Mucosa of rectum (tissue), 2 donors: ENCODE results near the gene PLXND1.

ENCODE experiments used
- H3K27ac ChIP-seq, 2 donors: one replicate each; pipeline ENCODE4 v1.7.0; 2013; ENCODE audit warnings: inconsistent platforms in 2 of 2, low read depth in 2 of 2, low read length in 2 of 2
- H3K27me3 ChIP-seq, 2 donors: one replicate each; pipeline ENCODE4 v1.7.0; 2013; ENCODE audit warnings: low read length in 2 of 2; ENCODE audit not compliant: control insufficient read depth in 2 of 2, insufficient read depth in 2 of 2
- H3K36me3 ChIP-seq, 2 donors: one replicate each; pipeline ENCODE4 v1.7.0; 2013; ENCODE audit warnings: low read length in 2 of 2; ENCODE audit not compliant: control insufficient read depth in 2 of 2, insufficient read depth in 2 of 2
- H3K4me1 ChIP-seq, 2 donors: one replicate each; pipeline ENCODE4 v1.7.0; 2013; ENCODE audit warnings: low read length in 2 of 2, mild to moderate bottlenecking in 1 of 2; ENCODE audit not compliant: control insufficient read depth in 2 of 2, insufficient read depth in 2 of 2
- H3K4me3 ChIP-seq, 2 donors: one replicate each; pipeline ENCODE4 v1.7.0; 2013; ENCODE audit warnings: low read length in 2 of 2
- H3K9ac ChIP-seq, 2 donors: one replicate each; pipeline ENCODE4 v1.7.0; 2013; ENCODE audit warnings: low read length in 2 of 2, low read depth in 1 of 2, mild to moderate bottlenecking in 1 of 2
- H3K9me3 ChIP-seq, 2 donors: one replicate each; pipeline ENCODE4 v1.7.0; 2013; ENCODE audit warnings: low read length in 2 of 2; ENCODE audit not compliant: control insufficient read depth in 2 of 2
- donor health status: healthy.
- donor health status: Normal muscosa, but diverticular disease.

PLXND1 gene

DNA sequence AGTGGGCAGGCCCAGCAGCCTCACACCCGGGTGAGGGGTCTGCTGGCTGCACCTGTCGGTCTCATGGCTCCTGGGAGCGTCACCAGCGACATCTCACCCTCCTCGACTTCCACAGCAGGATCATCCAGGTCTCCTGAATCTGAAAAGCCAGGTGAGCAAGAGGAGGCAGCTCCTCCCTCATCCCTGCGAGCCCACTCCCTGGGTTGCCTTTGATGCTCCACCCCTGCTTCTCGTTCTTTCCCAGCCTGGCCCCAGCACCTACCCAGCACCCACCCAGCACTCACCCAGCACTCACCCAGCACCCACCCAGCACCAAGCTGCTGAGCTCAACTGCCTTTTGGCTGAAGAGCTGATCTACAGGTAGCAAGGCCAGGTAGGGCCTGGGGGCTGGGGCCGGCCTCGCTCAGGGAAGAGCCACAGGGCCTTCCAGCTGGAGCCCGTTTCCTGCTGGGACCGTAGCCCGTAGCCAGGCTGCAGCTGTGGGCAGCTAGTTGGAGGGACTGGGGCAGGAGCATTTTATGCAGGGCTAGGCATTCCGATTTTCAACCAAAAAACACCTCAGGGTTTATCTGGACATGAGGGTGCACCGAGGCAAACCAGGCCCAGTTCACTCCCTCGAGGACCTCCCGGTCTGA is 63.2 kb downstream of the PLXND1 start, which contains the start of gene H1-8:
TSS of gene H1-8 (plus strand) at position 20 of the 635 bp plus-strand sequence. CDS start at position 64, 44 bp downstream.
- Histone ChIP-seq H3K9ac (no peak within 1 kb of the TSS), H3K4me3 (no peak within 1 kb of the TSS), H3K4me1 (no peaks in the 10 kb centered on the region), H3K36me3 (no peaks in the 10 kb centered on the region), H3K27ac (no peak within 1 kb of the TSS), H3K9me3 (no peaks in the 10 kb centered on the region), H3K27me3 (no peaks in the 10 kb centered on the region)

DNA sequence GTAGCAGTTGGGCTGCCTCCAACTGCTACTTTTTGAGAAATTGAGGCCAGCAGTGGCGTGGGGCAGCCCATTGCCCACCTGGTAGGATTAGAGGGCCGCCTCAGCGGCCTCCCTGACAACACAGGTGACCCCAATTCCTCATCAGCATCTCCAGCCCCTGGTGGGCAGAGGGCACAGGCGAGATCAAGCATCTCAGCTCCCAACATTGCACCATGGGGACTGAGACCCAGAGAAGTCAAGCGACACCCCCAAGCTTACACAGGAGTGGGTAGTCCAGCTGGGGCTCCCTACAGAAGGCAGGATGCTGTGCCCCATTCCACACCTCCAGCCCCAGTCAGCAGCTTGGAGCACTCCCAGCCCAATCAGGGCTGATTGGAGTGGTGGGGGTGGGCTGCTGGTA is 63.7 kb downstream of the PLXND1 start:
- Histone ChIP-seq H3K27me3 (no peaks in the 10 kb centered on the region), H3K4me1 (no peaks in the 10 kb centered on the region), H3K9me3 (no peaks in the 10 kb centered on the region), H3K4me3 (no peak overlapping the region), H3K36me3 (no peaks in the 10 kb centered on the region), H3K9ac (no peak overlapping the region), H3K27ac (no peak overlapping the region)

DNA sequence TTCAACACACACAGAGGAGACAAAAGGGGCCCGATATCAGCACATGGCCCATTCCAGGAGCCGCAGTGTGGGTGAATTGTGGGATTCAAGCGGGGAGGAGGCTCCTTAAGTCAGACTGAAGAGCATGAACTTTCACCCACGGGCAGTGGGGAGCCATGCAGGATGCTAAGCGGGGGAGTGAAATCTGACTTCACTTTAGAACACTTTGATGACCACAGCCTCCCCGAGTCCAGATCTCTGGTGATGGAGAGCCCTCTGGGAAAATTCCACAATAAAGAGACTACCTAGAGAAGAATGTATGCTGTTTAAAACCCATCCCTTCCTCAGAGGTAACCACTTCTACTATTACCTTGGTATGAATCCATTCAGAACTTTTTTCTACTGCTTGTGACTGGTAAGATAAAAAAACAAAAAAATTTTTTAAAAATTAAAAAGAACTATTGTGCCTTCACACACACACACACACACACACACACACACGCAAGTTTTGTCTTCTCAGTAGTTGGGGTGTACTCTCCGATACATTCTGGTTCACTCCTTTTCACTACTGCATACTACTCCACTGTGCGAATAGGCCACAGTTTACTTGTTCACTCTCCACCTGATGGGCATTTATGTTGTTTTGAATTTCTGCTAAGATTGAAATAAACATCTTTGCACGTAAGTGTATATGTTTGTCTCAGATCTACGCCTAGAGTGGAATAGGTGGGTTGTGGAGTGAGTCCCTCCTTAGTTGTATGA is 65.5 kb downstream of the PLXND1 start:
- Histone ChIP-seq H3K9ac (no peak overlapping the region), H3K9me3 (no peaks in the 10 kb centered on the region), H3K27ac (no peak overlapping the region), H3K4me3 (no peak overlapping the region), H3K36me3 (no peaks in the 10 kb centered on the region), H3K4me1 (no peaks in the 10 kb centered on the region), H3K27me3 (no peaks in the 10 kb centered on the region)

DNA sequence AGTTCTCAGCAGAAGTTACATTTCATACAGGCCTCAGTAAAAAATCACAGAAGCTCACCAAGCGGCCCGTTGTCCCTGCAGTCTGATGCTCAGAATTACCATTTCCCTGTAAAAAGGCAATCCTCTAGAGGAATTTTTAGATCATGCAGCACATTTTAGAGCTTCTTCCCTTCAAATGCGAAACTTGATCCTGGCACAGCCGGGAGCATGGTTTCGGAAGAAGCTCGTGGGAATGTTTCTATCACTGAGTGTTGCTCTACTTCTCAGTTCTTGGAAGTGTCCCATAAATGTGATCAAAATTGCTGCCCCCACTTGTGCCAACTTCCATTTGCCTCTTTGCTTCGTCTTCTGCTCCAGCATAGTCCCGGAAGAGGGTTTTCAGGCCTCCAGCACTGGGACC is 67.3 kb downstream of the PLXND1 start:
- Histone ChIP-seq H3K27me3 (no peaks in the 10 kb centered on the region), H3K9ac (no peak overlapping the region), H3K4me1 (no peaks in the 10 kb centered on the region), H3K36me3 (no peaks in the 10 kb centered on the region), H3K9me3 (no peaks in the 10 kb centered on the region), H3K27ac (no peak overlapping the region), H3K4me3 (no peak overlapping the region)

DNA sequence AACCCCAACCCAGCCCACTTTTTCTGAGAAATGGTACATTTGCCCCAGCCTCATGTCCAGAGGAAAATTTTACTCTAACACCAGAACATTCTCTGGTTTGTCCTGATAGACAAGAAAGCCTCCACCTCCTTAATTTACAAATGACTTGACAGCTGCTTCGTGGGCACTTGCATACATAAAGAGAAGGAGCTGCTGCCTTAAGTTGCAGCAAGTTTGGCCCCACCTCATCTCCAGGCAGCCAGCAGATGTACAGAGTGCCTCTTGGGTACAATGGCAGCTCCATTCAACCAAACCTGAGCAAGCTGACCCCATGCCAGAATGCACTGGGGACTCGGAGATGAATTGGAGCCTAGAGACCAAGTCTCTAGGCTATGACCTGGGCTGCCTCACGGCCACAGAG is 69.7 kb downstream of the PLXND1 start:
- no peak overlapping the region for H3K9ac ChIP-seq
- H3K27me3 ChIP-seq, result no peaks in the 10 kb centered on the region
- no peak overlapping the region for H3K4me3 ChIP-seq
- no peak overlapping the region for H3K27ac ChIP-seq
- no peaks in the 10 kb centered on the region for H3K9me3 ChIP-seq
- H3K36me3 ChIP-seq, result no peaks in the 10 kb centered on the region
- no peaks in the 10 kb centered on the region for H3K4me1 ChIP-seq

DNA sequence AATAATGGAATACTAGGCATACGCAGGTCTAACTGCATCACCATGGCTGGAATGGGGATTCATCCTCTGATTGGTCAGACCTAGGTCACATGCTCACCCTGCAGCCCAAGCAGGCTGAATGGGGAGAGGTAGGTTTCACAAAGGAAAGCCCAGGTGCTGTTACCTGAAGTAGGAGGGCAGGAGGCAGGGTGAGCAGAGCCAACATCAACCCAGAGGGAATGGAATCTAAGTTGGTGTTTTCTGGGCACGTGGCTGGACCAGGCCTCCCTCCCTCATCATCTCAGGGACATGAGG is 70.2 kb downstream of the PLXND1 start:
- no peak overlapping the region for H3K27ac ChIP-seq
- no peaks in the 10 kb centered on the region for H3K27me3 ChIP-seq
- no peaks in the 10 kb centered on the region for H3K9me3 ChIP-seq
- no peaks in the 10 kb centered on the region for H3K4me1 ChIP-seq
- H3K36me3 ChIP-seq, result no peaks in the 10 kb centered on the region
- H3K9ac ChIP-seq, result no peak overlapping the region
- no peak overlapping the region for H3K4me3 ChIP-seq

DNA sequence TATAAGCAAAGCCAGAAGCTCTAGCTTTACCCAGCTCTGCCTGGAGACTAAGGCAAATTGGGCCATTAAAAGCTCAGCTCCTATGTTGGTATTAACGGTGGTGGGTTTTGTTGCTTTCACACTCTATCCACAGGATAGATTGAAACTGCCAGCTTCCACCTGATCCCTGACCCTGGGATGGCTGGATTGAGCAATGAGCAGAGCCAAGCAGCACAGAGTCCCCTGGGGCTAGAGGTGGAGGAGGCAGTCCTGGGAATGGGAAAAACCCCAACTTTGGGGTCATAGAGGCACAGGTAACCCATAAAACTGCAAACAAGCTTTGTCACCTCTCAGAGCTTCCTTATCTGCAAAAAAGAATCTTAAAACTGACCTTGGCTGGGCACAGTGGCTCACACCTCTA is 71.4 kb downstream of the PLXND1 start:
- Histone ChIP-seq H3K4me3 (no peak overlapping the region), H3K4me1 (no peaks in the 10 kb centered on the region), H3K27ac (no peak overlapping the region), H3K36me3 (no peaks in the 10 kb centered on the region), H3K9ac (no peak overlapping the region), H3K27me3 (no peaks in the 10 kb centered on the region), H3K9me3 (no peaks in the 10 kb centered on the region)

DNA sequence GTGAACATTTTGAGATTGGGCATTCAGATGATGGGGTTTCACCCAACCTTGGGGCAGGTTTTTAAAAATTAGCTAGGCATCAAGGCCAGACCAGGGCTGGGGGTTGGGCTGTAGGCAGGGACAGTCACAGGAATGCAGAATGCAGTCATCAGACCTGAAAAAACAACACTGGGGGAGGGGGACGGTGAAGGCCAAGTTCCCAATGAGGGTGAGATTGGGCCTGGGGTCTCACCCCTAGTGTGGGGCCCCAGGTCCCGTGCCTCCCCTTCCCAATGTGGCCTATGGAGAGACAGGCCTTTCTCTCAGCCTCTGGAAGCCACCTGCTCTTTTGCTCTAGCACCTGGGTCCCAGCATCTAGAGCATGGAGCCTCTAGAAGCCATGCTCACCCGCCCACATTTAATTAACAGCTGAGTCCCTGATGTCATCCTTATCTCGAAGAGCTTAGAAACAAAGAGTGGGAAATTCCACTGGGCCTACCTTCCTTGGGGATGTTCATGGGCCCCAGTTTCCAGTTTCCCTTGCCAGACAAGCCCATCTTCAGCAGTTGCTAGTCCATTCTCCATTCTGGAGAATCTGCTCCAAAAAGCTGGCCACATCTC is 71.9 kb downstream of the PLXND1 start:
- Histone ChIP-seq H3K4me1 (no peaks in the 10 kb centered on the region), H3K27ac (no peak overlapping the region), H3K9ac (no peak overlapping the region), H3K9me3 (no peaks in the 10 kb centered on the region), H3K36me3 (no peaks in the 10 kb centered on the region), H3K27me3 (no peaks in the 10 kb centered on the region), H3K4me3 (no peak overlapping the region)

DNA sequence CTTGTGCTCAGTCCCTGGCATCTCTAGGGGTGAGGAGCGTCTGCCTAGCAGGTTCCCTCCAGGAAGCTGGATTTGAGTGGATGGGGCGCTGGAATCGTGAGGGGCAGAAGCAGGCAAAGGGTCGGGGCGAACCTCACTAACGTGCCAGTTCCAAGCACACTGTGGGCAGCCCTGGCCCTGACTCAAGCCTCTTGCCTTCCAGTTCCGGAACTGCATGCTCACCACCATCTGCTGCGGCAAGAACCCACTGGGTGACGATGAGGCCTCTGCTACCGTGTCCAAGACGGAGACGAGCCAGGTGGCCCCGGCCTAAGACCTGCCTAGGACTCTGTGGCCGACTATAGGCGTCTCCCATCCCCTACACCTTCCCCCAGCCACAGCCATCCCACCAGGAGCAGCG is 73.1 kb downstream of the PLXND1 start:
- H3K4me1 ChIP-seq, result no peaks in the 10 kb centered on the region
- H3K4me3 ChIP-seq, result no peak overlapping the region
- peaks cover 0 to 2% of the 10 kb centered on the region in 2 donors for H3K27me3 ChIP-seq
- H3K9ac ChIP-seq, result no peak overlapping the region
- no peak overlapping the region for H3K27ac ChIP-seq
- H3K9me3 ChIP-seq, result no peaks in the 10 kb centered on the region
- no peaks in the 10 kb centered on the region for H3K36me3 ChIP-seq

DNA sequence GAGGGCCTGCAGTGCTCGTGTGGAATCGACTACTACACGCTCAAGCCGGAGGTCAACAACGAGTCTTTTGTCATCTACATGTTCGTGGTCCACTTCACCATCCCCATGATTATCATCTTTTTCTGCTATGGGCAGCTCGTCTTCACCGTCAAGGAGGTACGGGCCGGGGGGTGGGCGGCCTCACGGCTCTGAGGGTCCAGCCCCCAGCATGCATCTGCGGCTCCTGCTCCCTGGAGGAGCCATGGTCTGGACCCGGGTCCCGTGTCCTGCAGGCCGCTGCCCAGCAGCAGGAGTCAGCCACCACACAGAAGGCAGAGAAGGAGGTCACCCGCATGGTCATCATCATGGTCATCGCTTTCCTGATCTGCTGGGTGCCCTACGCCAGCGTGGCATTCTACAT is 74.2 kb downstream of the PLXND1 start:
- Histone ChIP-seq H3K4me1 (no peaks in the 10 kb centered on the region), H3K4me3 (no peak overlapping the region), H3K9me3 (no peaks in the 10 kb centered on the region), H3K9ac (no peak overlapping the region), H3K27ac (no peak overlapping the region), H3K27me3 (peaks cover 0 to 2% of the 10 kb centered on the region in 2 donors), H3K36me3 (no peaks in the 10 kb centered on the region)
